Thoracic aorta (tissue), 2 donors: ENCODE data around the gene MVB12B. TPM values are rescaled to one million over a fixed set of nuclear protein-coding genes. Genes with fewer than 3 reads are reported as not detected.

ENCODE experiments used
- ATAC-seq: fragments of 150-250 bp; one replicate; pipeline ENCODE4 v1.8.0; 2017; ENCODE audit warnings: low read depth; ENCODE audit not compliant: insufficient number of reproducible peaks, low FRiP score
- DNase-seq: peaks from one replicate; pipeline ENCODE4 v3.0.0-alpha.2; 2020; ENCODE audit warnings: low spot score
- H3K27ac ChIP-seq, 2 donors: fragments of 200-600 bp; sonication (generic); 1 replicate in 1 of 2; 2 replicates in 1 of 2; pipeline ENCODE4 v1.5.1; 2016; ENCODE audit warnings: mild to moderate bottlenecking in 2 of 2, moderate library complexity in 2 of 2
- H3K27me3 ChIP-seq: fragments of 200-600 bp; sonication (generic); replicated peaks from 2 replicates; pipeline ENCODE4 v1.6.0; 2016; ENCODE audit warnings: mild to moderate bottlenecking; ENCODE audit not compliant: insufficient read depth
- H3K36me3 ChIP-seq: fragments of 200-600 bp; sonication (generic); one replicate; pipeline ENCODE4 v1.5.1; 2016
- H3K4me1 ChIP-seq, 2 donors: fragments of 200-600 bp; sonication (generic); 1 replicate in 1 of 2; 2 replicates in 1 of 2; pipeline versions ENCODE4 v1.5.1 to v1.6.0; 2016; ENCODE audit warnings: low read depth in 2 of 2, mild to moderate bottlenecking in 1 of 2; ENCODE audit not compliant: control insufficient read depth in 1 of 2
- H3K4me3 ChIP-seq: fragments of 200-600 bp; sonication (generic); 2 replicates; pipeline ENCODE4 v1.5.1; 2016; ENCODE audit warnings: mild to moderate bottlenecking
- H3K9me3 ChIP-seq: fragments of 200-600 bp; sonication (generic); 2 replicates; pipeline ENCODE4 v1.5.1; 2016
- CTCF ChIP-seq: fragments of 200-600 bp; sonication (generic); IDR thresholded peaks from one replicate; pipeline ENCODE4 v1.5.1; 2019; ENCODE audit warnings: antibody characterized with exemption
- total RNA-seq, 2 donors: library from RNA; depleted of rRNA; stranded (reverse); fragments of >200 nt; gene quantifications; one replicate each; pipeline versions ENCODE4 v1.1.0 to v1.2.3, GENCODE V29; 2016

MVB12B gene
- total RNA-seq, 2 donors from 2014 or later: 18.4 to 21.7 TPM

- Histone ChIP-seq H3K9me3 (no peaks in the 10 kb centered on the region), H3K36me3 (no peaks in the 10 kb centered on the region), H3K4me1 (no peaks in the 10 kb centered on the region), H3K4me3 (no peak overlapping the region), H3K27me3 (no peaks in the 10 kb centered on the region), H3K27ac (no peak overlapping the region)
- ATAC-seq (no peak), DNase-seq (no peak)
- TF ChIP-seq CTCF: no peak
These were observed 53.8 kb downstream of the MVB12B start for GRCh38 chr9:126380447-126380846.

DNA sequence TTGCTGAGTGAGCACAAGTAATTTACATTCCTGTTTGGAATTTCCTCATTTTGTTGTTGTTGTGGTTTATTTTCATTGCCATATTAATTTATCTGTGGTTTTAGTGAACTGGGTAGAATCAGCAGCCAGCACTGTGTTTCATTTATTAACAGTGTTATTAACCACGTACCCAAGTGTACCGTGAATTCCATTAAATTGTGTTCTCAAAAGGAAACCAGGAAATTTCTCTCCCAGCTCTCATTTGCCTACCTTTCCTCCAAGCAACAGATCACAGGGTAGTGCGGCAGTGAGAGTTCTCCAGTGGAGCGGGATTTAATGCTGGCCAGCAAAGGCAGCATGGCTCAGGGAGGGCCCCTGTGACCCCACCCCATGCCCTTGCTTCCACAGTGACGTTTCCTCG, 54.6 kb downstream of the MVB12B start:
- H3K27ac ChIP-seq: no peak overlapping the region
- DNase-seq (no peak), ATAC-seq (no peak)
- H3K27me3 ChIP-seq: no peaks in the 10 kb centered on the region
- no peaks in the 10 kb centered on the region for H3K9me3 ChIP-seq
- no peak overlapping the region for H3K4me3 ChIP-seq
- no peaks in the 10 kb centered on the region for H3K36me3 ChIP-seq
- no peaks in the 10 kb centered on the region for H3K4me1 ChIP-seq
- TF ChIP-seq CTCF: no peak

DNA sequence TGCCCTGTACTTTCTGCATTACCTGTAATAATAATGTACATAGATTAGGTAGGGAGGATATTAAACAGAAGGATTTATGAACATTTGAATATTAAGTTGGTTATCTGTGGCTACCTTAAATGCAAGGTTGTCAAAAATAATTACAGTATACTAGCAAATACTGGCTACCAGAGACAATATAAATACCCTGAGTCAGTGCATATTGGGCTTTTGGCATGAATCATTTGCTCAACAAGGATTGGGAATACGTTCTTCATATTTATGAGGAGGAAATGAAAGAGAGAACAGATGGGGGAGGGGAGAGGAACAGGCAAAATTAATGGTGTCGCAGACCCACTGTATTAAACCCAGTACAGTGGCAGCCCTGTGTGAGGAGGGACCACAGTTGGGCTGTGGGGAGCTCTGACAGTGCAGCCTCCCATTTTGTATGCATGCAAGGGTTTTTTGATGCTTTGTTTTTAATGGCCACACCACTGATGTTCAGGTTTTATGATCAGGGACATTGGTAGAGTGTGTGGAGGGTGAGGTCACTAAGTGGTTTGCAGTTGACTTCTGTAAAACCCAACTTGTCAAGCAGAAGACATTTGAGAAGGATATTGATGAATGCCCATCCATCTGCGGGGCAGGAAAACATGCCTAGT, 56.9 kb downstream of the MVB12B start:
- Histone ChIP-seq H3K4me1 (peaks cover 0 to 8% of the 10 kb centered on the region in 2 donors), H3K27me3 (no peaks in the 10 kb centered on the region), H3K36me3 (no peaks in the 10 kb centered on the region), H3K27ac (no peak overlapping the region), H3K4me3 (no peak overlapping the region), H3K9me3 (no peaks in the 10 kb centered on the region)
- TF ChIP-seq CTCF: no peak
- DNase-seq: no peak
- ATAC-seq: no peak

DNA sequence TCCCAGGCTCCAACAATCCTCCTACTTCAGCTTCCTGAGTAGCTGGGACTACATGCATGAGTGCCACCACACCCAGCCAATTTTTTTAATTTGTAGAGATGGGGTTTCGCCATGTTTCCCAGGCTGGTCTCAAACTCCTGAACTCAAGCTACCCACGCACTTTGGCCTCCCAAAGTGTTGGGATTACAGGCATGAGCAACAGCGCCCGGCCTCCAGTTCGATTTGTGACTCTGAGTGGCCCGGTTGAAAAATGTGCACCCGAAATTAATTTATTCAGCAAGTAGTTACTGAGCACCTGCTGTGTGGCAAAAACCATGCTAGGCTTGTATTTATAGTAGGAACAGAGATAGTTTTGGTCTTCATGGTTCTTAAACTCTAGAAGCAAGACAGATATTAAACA, 58.3 kb downstream of the MVB12B start:
- H3K27me3 ChIP-seq: no peaks in the 10 kb centered on the region
- no peaks in the 10 kb centered on the region for H3K36me3 ChIP-seq
- no peak for TF ChIP-seq CTCF
- no peak for ATAC-seq
- DNase-seq: no peak
- peaks cover 0 to 8% of the 10 kb centered on the region in 2 donors for H3K4me1 ChIP-seq
- H3K27ac ChIP-seq: no peak overlapping the region
- H3K9me3 ChIP-seq: no peaks in the 10 kb centered on the region
- H3K4me3 ChIP-seq: no peak overlapping the region

DNA sequence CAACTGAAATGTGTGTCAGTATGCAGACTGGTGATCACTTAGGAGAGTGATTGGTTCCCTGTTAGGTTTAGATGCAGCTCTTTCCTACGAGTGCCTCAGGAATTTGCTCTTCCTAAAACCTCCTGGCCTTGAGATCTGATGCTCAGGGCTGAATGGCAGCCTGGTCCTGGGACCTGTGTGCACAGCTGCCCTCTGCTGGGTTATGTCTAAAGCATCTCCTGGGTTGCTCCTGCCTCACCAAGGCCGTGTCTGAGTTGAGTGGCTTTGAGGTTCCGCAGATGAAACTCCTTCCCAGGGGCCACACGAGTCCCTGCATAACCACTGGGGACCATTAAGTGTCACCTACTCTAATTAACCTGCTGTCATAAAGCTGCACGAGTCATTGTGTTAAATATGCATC, 59.5 kb downstream of the MVB12B start:
- no peak for TF ChIP-seq CTCF
- Histone ChIP-seq H3K4me3 (no peak overlapping the region), H3K27ac (no peak overlapping the region), H3K4me1 (peaks cover 0 to 8% of the 10 kb centered on the region in 2 donors), H3K36me3 (no peaks in the 10 kb centered on the region), H3K27me3 (no peaks in the 10 kb centered on the region), H3K9me3 (no peaks in the 10 kb centered on the region)
- no peak for ATAC-seq
- no peak for DNase-seq
